ENCODE data around the gene FBXO46.

- no peak for TF ChIP-seq USF1 (IDR thresholded peaks at IDR 0.05)
- no peak for TF ChIP-seq RAD21 (IDR thresholded peaks at IDR 0.05; ENCODE audit: low read depth)
- TF ChIP-seq FOXM1 (IDR thresholded peaks at IDR 0.05; ENCODE audit: borderline replicate concordance, low read depth), result no peak
- TF ChIP-seq EGR1 (IDR thresholded peaks at IDR 0.05), result no peak
These were observed 15.6 kb downstream of the FBXO46 start for GRCh38 chr19:45715139-45715538.

All from Ishikawa (cell line).